Nephron (organoid): ENCODE results near the gene SCN3A.

Experiments used
- H3K27ac Mint-ChIP-seq, 3 experiments: 2 replicates each; pipeline ENCODE4 v1.8.0; 2020; ENCODE audit warnings: mixed read lengths in 3 of 3, mild to moderate bottlenecking in 2 of 3, moderate library complexity in 1 of 3
- H3K27me3 Mint-ChIP-seq: 2 replicates; pipeline ENCODE4 v1.8.0; 2021; ENCODE audit warnings: low read depth, mild to moderate bottlenecking, moderate library complexity, mixed read lengths
- H3K36me3 Mint-ChIP-seq: 2 replicates; pipeline ENCODE4 v1.8.0; 2020; ENCODE audit warnings: low read depth, mixed read lengths
- H3K4me1 Mint-ChIP-seq: 2 replicates; pipeline ENCODE4 v1.8.0; 2020; ENCODE audit warnings: mixed read lengths
- H3K4me3 Mint-ChIP-seq, 3 experiments: 2 replicates each; pipeline ENCODE4 v1.8.0; 2020; ENCODE audit warnings: mild to moderate bottlenecking in 3 of 3, mixed read lengths in 3 of 3, moderate library complexity in 2 of 3
- H3K9me3 Mint-ChIP-seq: 2 replicates; pipeline ENCODE4 v1.8.0; 2020; ENCODE audit warnings: mixed read lengths
- CTCF ChIP-seq, 3 experiments: fragments of 200-600 bp; sonication (generic); IDR thresholded peaks; one replicate each; pipeline ENCODE4 v1.5.0; 2021; ENCODE audit warnings: antibody characterized with exemption in 3 of 3; ENCODE audit not compliant: unreplicated experiment in 3 of 3

SCN3A gene

GRCh38 chr2:165163761-165164160 is 40.1 kb downstream of the SCN3A start:
- no peaks in the 10 kb centered on the region for H3K36me3 Mint-ChIP-seq
- no peak for TF ChIP-seq CTCF (IDR thresholded peaks at IDR 0.05; ENCODE audit: unreplicated experiment in 3 of 3)
- no peak overlapping the region for H3K27ac Mint-ChIP-seq
- no peak overlapping the region for H3K4me3 Mint-ChIP-seq
- H3K27me3 Mint-ChIP-seq = no peaks in the 10 kb centered on the region
- H3K4me1 Mint-ChIP-seq = peaks cover 8% of the 10 kb centered on the region
- H3K9me3 Mint-ChIP-seq = no peaks in the 10 kb centered on the region

GRCh38 chr2:165162466-165162865 is 41.4 kb downstream of the SCN3A start:
- peaks cover 8% of the 10 kb centered on the region for H3K4me1 Mint-ChIP-seq
- no peaks in the 10 kb centered on the region for H3K27me3 Mint-ChIP-seq
- H3K4me3 Mint-ChIP-seq = no peak overlapping the region
- no peaks in the 10 kb centered on the region for H3K36me3 Mint-ChIP-seq
- H3K9me3 Mint-ChIP-seq = peaks cover under 1% of the 10 kb centered on the region
- TF ChIP-seq CTCF (IDR thresholded peaks at IDR 0.05; ENCODE audit: unreplicated experiment in 3 of 3) = no peak
- no peak overlapping the region for H3K27ac Mint-ChIP-seq

- no peak for TF ChIP-seq CTCF (IDR thresholded peaks at IDR 0.05; ENCODE audit: unreplicated experiment in 3 of 3)
- Mint-ChIP-seq H3K36me3 (no peaks in the 10 kb centered on the region), H3K9me3 (peaks cover 5% of the 10 kb centered on the region), H3K4me3 (no peak overlapping the region), H3K4me1 (peaks cover 8% of the 10 kb centered on the region), H3K27me3 (no peaks in the 10 kb centered on the region), H3K27ac (no peak overlapping the region)
Observed at GRCh38 chr2:165161510-165161909, 42.3 kb downstream of the SCN3A start.

GRCh38 chr2:165157160-165157559 is 46.7 kb downstream of the SCN3A start:
- Mint-ChIP-seq H3K27ac (no peak overlapping the region), H3K27me3 (no peaks in the 10 kb centered on the region), H3K4me3 (no peak overlapping the region), H3K36me3 (no peaks in the 10 kb centered on the region), H3K9me3 (peaks cover 5% of the 10 kb centered on the region), H3K4me1 (no peaks in the 10 kb centered on the region)
- TF ChIP-seq CTCF (IDR thresholded peaks at IDR 0.05; ENCODE audit: unreplicated experiment in 3 of 3) = no peak

- Mint-ChIP-seq H3K4me3 (no peak overlapping the region), H3K36me3 (no peaks in the 10 kb centered on the region), H3K4me1 (no peaks in the 10 kb centered on the region), H3K27me3 (no peaks in the 10 kb centered on the region), H3K9me3 (peaks cover 5% of the 10 kb centered on the region), H3K27ac (no peak overlapping the region)
- no peak for TF ChIP-seq CTCF (IDR thresholded peaks at IDR 0.05; ENCODE audit: unreplicated experiment in 3 of 3)
Observed at GRCh38 chr2:165155152-165155551, 48.7 kb downstream of the SCN3A start.

- no peak overlapping the region for H3K27ac Mint-ChIP-seq
- H3K27me3 Mint-ChIP-seq = no peaks in the 10 kb centered on the region
- H3K4me3 Mint-ChIP-seq = no peak overlapping the region
- H3K4me1 Mint-ChIP-seq = peaks cover 4% of the 10 kb centered on the region
- H3K9me3 Mint-ChIP-seq = no peaks in the 10 kb centered on the region
- TF ChIP-seq CTCF (IDR thresholded peaks at IDR 0.05; ENCODE audit: unreplicated experiment in 3 of 3) = no peak
- H3K36me3 Mint-ChIP-seq = no peaks in the 10 kb centered on the region
Observed at GRCh38 chr2:165149439-165149838, 54.4 kb downstream of the SCN3A start.
